DOHH2 (cell line): ENCODE results near the gene SHMT2.

Source experiments
- EZH2phosphoT487 ChIP-seq: fragments of 200-600 bp; sonication (generic); IDR thresholded peaks from 2 replicates; pipeline ENCODE4 v1.6.1; 2017; ENCODE audit warnings: borderline replicate concordance, mild to moderate bottlenecking, antibody characterized with exemption, low read length, moderate library complexity, mixed read lengths
- TF ChIP-seq, protein P1 (sequence below): fragments of 200-600 bp; sonication (generic); IDR thresholded peaks from one replicate; pipeline ENCODE4 v1.5.1; 2014; ENCODE audit warnings: antibody characterized with exemption, mild to moderate bottlenecking, low read depth, low read length; ENCODE audit not compliant: poor library complexity, severe bottlenecking

GRCh38 chr12:57222286-57223190 is 7.0 kb upstream of the SHMT2 start:
- TF ChIP-seq, protein P1, sequence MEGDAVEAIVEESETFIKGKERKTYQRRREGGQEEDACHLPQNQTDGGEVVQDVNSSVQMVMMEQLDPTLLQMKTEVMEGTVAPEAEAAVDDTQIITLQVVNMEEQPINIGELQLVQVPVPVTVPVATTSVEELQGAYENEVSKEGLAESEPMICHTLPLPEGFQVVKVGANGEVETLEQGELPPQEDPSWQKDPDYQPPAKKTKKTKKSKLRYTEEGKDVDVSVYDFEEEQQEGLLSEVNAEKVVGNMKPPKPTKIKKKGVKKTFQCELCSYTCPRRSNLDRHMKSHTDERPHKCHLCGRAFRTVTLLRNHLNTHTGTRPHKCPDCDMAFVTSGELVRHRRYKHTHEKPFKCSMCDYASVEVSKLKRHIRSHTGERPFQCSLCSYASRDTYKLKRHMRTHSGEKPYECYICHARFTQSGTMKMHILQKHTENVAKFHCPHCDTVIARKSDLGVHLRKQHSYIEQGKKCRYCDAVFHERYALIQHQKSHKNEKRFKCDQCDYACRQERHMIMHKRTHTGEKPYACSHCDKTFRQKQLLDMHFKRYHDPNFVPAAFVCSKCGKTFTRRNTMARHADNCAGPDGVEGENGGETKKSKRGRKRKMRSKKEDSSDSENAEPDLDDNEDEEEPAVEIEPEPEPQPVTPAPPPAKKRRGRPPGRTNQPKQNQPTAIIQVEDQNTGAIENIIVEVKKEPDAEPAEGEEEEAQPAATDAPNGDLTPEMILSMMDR, result peak; percentile 9
- TF ChIP-seq EZH2phosphoT487, result no peak
